Measurements from ENCODE around the gene INSL6. TPM values are rescaled to one million over a fixed set of nuclear protein-coding genes. Genes with fewer than 3 reads are reported as not detected.
"Not testable (repeated sequence)": the region's sequence is repeated elsewhere in the genome, so short reads cannot be mapped to it uniquely, and the experiment has no call there.

The INSL6 gene
- total and polyA plus RNA-seq, 3 experiments from 2014 or later, result not detected

DNA sequence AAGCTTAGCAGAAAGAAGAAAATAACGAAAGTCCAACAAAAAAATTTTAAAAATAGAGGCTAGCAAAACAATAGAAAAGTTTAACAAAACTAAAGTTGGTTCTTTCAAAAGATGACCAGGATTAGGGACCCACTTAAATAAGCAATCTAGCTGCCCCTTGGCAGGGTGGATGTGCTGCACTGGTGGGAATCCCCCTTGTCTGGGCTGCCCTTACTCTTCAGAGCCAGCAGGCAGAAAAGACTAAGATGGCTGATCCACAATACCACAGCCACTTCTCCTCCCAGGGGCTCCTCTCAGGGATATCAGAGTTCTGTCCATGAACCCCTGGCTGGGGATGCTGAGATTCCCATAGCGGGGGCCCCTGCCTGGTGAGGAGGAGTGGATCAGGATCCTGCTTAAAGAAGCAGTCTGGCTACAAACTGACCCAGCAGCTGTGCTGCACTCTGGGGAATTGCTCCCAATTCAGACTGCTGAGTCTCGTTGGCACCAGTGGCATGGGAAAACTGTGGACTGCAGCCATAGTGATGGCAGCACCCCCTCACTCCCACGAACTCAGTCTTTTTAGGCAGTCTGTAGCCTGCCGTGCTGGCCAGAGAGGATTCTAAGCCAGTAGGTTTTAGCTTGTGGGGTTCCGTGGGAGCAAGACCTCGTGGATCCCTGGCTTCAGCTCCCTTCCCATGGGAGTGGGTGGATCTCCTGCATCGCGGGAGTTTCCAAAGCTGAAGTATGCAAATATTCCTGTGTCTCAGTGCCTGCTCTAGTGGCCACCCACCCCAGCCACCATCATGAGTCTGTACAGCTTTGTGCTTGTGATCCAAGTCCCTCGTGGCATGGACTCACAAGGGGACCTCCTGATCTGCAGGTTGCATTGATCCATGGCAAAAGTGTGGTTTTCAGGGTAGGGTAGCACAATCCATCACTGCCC lies 2.9 kb upstream of the INSL6 start:
- peaks cover 8 to 13% (median 11%) of the 10 kb centered on the region in 3 donors for H3K4me1 Mint-ChIP-seq
- H3K4me1 ChIP-seq (ENCODE audit: insufficient read depth, low read length), result peaks cover 7% of the 10 kb centered on the region
- CTCF ChIA-PET, result interaction anchor here (1.4 to 5.4 kb wide), 8 partner anchors 7 to 412 kb away, joined by 3 to 72 read pairs (median 7); no protein-coding TSS in a partner anchor

GRCh38 chr9:5186416-5187169 lies 1.2 kb upstream of the INSL6 start:
- peak overlapping the region in 1 of 8 donors; percentile 40 for H3K27ac Mint-ChIP-seq
- no peaks in the 10 kb centered on the region for H3K36me3 ChIP-seq (ENCODE audit: insufficient read depth, low read length)
- no peaks in the 10 kb centered on the region for H3K36me3 Mint-ChIP-seq

More for the DNA sequence above, 2.9 kb upstream of the INSL6 start:
- Histone ChIP-seq H3K9me3 (ENCODE audit: low read length) (no peaks in the 10 kb centered on the region), H3K36me3 (ENCODE audit: insufficient read depth, low read length) (no peaks in the 10 kb centered on the region), H3K27me3 (ENCODE audit: insufficient read depth, low read length, poor library complexity, severe bottlenecking) (no peaks in the 10 kb centered on the region), H3K4me3 (ENCODE audit: low read length) (no peak overlapping the region), H3K27ac (ENCODE audit: low read depth, low read length) (no peak overlapping the region)
- H3K9me3 Mint-ChIP-seq, result no peaks in the 10 kb centered on the region
- no peaks in the 10 kb centered on the region for H3K36me3 Mint-ChIP-seq
- POLR2A ChIA-PET, result interaction anchor here (0.7 kb wide), 1 partner anchor 266 kb away, joined by 3 read pairs; no protein-coding TSS in a partner anchor
- no peak for DNase-seq
- H3K4me3 Mint-ChIP-seq, result no peak overlapping the region
- H3K27me3 Mint-ChIP-seq, result no peaks in the 10 kb centered on the region
- H3K27ac Mint-ChIP-seq, result no peak overlapping the region

GRCh38 chr9:5184776-5185175 lies 663 bp downstream of the INSL6 start:
- no peaks in the 10 kb centered on the region for H3K27me3 ChIP-seq (ENCODE audit: insufficient read depth, low read length, poor library complexity, severe bottlenecking)
- no peak overlapping the region for H3K27ac ChIP-seq (ENCODE audit: low read depth, low read length)
- no peaks in the 10 kb centered on the region for H3K27me3 Mint-ChIP-seq
- H3K9me3 ChIP-seq (ENCODE audit: low read length), result no peaks in the 10 kb centered on the region
- no peak overlapping the region for H3K4me3 ChIP-seq (ENCODE audit: low read length)
- peaks cover 0 to 3% (median 3%) of the 10 kb centered on the region in 3 donors for H3K36me3 Mint-ChIP-seq
- ChIA-PET CTCF (interaction anchor here (2.2 to 5.4 kb wide), 5 partner anchors 241 to 415 kb away, joined by 15 to 72 read pairs (median 29); partner anchors contain the start of genes CD274 and PLGRKT), POLR2A (no interaction called here)
- DNase-seq, result no peak
- H3K36me3 ChIP-seq (ENCODE audit: insufficient read depth, low read length), result no peaks in the 10 kb centered on the region
- no peak overlapping the region for H3K27ac Mint-ChIP-seq
- H3K4me3 Mint-ChIP-seq, result no peak overlapping the region
- H3K4me1 Mint-ChIP-seq, result peaks cover 8 to 13% (median 11%) of the 10 kb centered on the region in 3 donors
- peaks cover 0 to 9% (median 3%) of the 10 kb centered on the region in 5 donors for H3K9me3 Mint-ChIP-seq
- H3K4me1 ChIP-seq (ENCODE audit: insufficient read depth, low read length), result peaks cover 7% of the 10 kb centered on the region

More at GRCh38 chr9:5186416-5187169, 1.2 kb upstream of the INSL6 start:
- no peaks in the 10 kb centered on the region for H3K27me3 ChIP-seq (ENCODE audit: insufficient read depth, low read length, poor library complexity, severe bottlenecking)
- H3K4me1 ChIP-seq (ENCODE audit: insufficient read depth, low read length), result peaks cover 7% of the 10 kb centered on the region
- H3K9me3 Mint-ChIP-seq, result no peaks in the 10 kb centered on the region
- ChIA-PET CTCF (interaction anchor here (0.6 to 5.4 kb wide), 31 partner anchors 9 to 442 kb away, joined by 3 to 72 read pairs (median 4); partner anchors contain the start of genes CD274, PLGRKT and RIC1), POLR2A (interaction anchor here (1.1 to 1.3 kb wide), 2 partner anchors 264 to 414 kb away, joined by 3 to 4 read pairs; partner anchors contain the start of gene CD274)
- no peaks in the 10 kb centered on the region for H3K9me3 ChIP-seq (ENCODE audit: low read length)
- peaks cover 8 to 13% (median 11%) of the 10 kb centered on the region in 3 donors for H3K4me1 Mint-ChIP-seq
- H3K4me3 ChIP-seq (ENCODE audit: low read length), result no peak overlapping the region
- no peaks in the 10 kb centered on the region for H3K27me3 Mint-ChIP-seq
- peak overlapping the region in 2 of 7 donors; percentile 31 to 44 for H3K4me3 Mint-ChIP-seq
- no peak overlapping the region for H3K27ac ChIP-seq (ENCODE audit: low read depth, low read length)
- peak; percentile 35 to 73 (median 64) for DNase-seq

- POLR2A ChIA-PET; H3K36me3 Mint-ChIP-seq; DNase-seq; H3K27ac ChIP-seq (ENCODE audit: low read depth, low read length); H3K27me3 Mint-ChIP-seq; H3K9me3 ChIP-seq (ENCODE audit: low read length); CTCF ChIA-PET; H3K9me3 Mint-ChIP-seq; H3K27me3 ChIP-seq (ENCODE audit: insufficient read depth, low read length, poor library complexity, severe bottlenecking); H3K4me3 ChIP-seq (ENCODE audit: low read length); H3K27ac Mint-ChIP-seq; H3K36me3 ChIP-seq (ENCODE audit: insufficient read depth, low read length); H3K4me3 Mint-ChIP-seq: not testable (repeated sequence)
- peaks cover 11 to 21% (median 18%) of the 10 kb centered on the region in 3 donors for H3K4me1 Mint-ChIP-seq
- H3K4me1 ChIP-seq (ENCODE audit: insufficient read depth, low read length), result peaks cover 16% of the 10 kb centered on the region
Observed at GRCh38 chr9:5180631-5181030, 4.8 kb downstream of the INSL6 start.

DNA sequence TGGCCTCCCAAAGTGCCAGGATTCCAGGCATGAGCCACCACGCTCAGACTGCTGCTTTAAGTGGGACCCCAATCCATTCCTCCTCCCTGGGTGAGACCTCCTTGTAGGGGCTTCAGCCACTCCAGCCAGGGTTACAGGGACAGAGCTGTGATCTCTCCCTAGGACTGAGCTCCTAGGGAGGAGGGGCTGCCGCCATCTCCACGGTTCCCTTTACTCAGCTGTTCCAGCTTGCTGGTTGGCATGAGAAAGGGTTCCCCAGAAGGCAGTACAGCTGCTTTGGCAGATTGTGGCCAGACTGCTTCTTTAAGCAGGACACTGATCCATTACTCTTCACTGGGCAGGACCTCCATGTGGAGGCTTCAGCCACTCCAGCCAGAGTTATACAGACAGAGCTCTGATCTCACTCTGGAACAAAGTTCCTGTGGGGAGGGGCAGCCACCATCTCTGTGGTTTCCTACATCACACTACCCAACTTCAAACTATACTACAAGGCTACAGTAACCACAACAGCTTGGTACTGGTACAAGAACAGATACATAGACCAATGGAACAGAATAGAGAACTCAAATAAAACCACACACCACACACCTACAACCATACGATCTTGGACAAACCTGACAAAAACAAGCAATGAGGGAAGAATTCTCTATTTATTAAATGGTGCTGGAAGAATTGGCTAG lies 7.2 kb downstream of the INSL6 start:
- CTCF ChIA-PET, result interaction anchor here (1.2 to 2.8 kb wide), 5 partner anchors 8 to 422 kb away, joined by 3 to 11 read pairs (median 7); partner anchors contain the start of gene CD274
- H3K4me1 Mint-ChIP-seq, result peaks cover 11 to 21% (median 18%) of the 10 kb centered on the region in 3 donors
- Histone ChIP-seq H3K9me3 (ENCODE audit: low read length) (no peaks in the 10 kb centered on the region), H3K27ac (ENCODE audit: low read depth, low read length) (no peak overlapping the region), H3K36me3 (ENCODE audit: insufficient read depth, low read length) (no peaks in the 10 kb centered on the region), H3K4me1 (ENCODE audit: insufficient read depth, low read length) (peaks cover 16% of the 10 kb centered on the region), H3K27me3 (ENCODE audit: insufficient read depth, low read length, poor library complexity, severe bottlenecking) (no peaks in the 10 kb centered on the region), H3K4me3 (ENCODE audit: low read length) (no peak overlapping the region)
- H3K27me3 Mint-ChIP-seq, result no peaks in the 10 kb centered on the region
- H3K27ac Mint-ChIP-seq, result peak overlapping the region in 4 of 8 donors; percentile 4 to 66 (median 14)
- H3K4me3 Mint-ChIP-seq, result peak overlapping the region in 4 of 7 donors; percentile 9 to 56 (median 30)
- POLR2A ChIA-PET, result interaction anchor here (0.6 kb wide), 1 partner anchor 260 kb away, joined by 12 read pairs; no protein-coding TSS in a partner anchor
- H3K9me3 Mint-ChIP-seq, result peaks cover 0 to 12% (median 4%) of the 10 kb centered on the region in 5 donors
- peaks cover 0 to 3% (median 3%) of the 10 kb centered on the region in 3 donors for H3K36me3 Mint-ChIP-seq
- DNase-seq, result peak in 3 of 5 donors; percentile 52 to 67 (median 53)

DNA sequence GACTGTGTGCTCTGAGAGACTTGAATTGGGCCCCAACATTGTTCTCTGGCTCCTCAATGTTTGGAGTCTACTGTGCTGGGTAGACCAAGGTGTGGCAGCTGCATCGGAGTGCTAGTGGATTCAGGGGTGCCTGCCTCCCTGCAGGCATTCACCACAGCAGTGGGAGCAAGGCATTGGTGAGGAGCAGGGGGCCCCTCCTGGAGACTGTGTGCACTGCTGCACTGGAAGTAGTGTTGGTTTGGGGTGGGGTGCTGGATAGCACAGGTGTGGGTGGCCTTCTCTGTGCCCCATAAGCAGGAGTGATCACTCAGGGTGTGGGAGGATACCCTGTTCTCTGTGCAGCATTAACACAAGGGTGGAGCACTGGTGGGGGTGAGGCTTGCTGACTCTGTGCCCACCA lies 39.2 kb downstream of the INSL6 start:
- Mint-ChIP-seq H3K4me1 (peaks cover 0 to 6% (median 0%) of the 10 kb centered on the region in 3 donors), H3K36me3 (peaks cover 42 to 91% (median 52%) of the 10 kb centered on the region in 3 donors), H3K4me3 (no peak overlapping the region), H3K27ac (no peak overlapping the region), H3K9me3 (peaks cover 28 to 76% (median 45%) of the 10 kb centered on the region in 5 donors), H3K27me3 (peaks cover 0 to 1% of the 10 kb centered on the region in 2 donors)
- no peaks in the 10 kb centered on the region for H3K36me3 ChIP-seq (ENCODE audit: insufficient read depth, low read length)
- no peak for DNase-seq
- no peaks in the 10 kb centered on the region for H3K4me1 ChIP-seq (ENCODE audit: insufficient read depth, low read length)
- no peak overlapping the region for H3K27ac ChIP-seq (ENCODE audit: low read depth, low read length)
- no peak overlapping the region for H3K4me3 ChIP-seq (ENCODE audit: low read length)
- no peaks in the 10 kb centered on the region for H3K9me3 ChIP-seq (ENCODE audit: low read length)
- CTCF ChIA-PET, result no interaction called here
- POLR2A ChIA-PET, result no interaction called here
- H3K27me3 ChIP-seq (ENCODE audit: insufficient read depth, low read length, poor library complexity, severe bottlenecking), result no peaks in the 10 kb centered on the region

- no peak overlapping the region for H3K27ac ChIP-seq (ENCODE audit: low read depth, low read length)
- H3K9me3 Mint-ChIP-seq, result peaks cover 24 to 58% (median 28%) of the 10 kb centered on the region in 5 donors
- no peaks in the 10 kb centered on the region for H3K9me3 ChIP-seq (ENCODE audit: low read length)
- no peak overlapping the region for H3K27ac Mint-ChIP-seq
- no peaks in the 10 kb centered on the region for H3K36me3 ChIP-seq (ENCODE audit: insufficient read depth, low read length)
- CTCF ChIA-PET, result no interaction called here
- H3K4me1 ChIP-seq (ENCODE audit: insufficient read depth, low read length), result no peaks in the 10 kb centered on the region
- no peak overlapping the region for H3K4me3 ChIP-seq (ENCODE audit: low read length)
- peaks cover 0 to 6% (median 0%) of the 10 kb centered on the region in 3 donors for H3K4me1 Mint-ChIP-seq
- H3K27me3 Mint-ChIP-seq, result peaks cover 0 to 1% of the 10 kb centered on the region in 2 donors
- no peak for DNase-seq
- no peak overlapping the region for H3K4me3 Mint-ChIP-seq
- no peaks in the 10 kb centered on the region for H3K27me3 ChIP-seq (ENCODE audit: insufficient read depth, low read length, poor library complexity, severe bottlenecking)
- POLR2A ChIA-PET, result no interaction called here
- H3K36me3 Mint-ChIP-seq, result peaks cover 45 to 82% (median 50%) of the 10 kb centered on the region in 3 donors
Observed at GRCh38 chr9:5144217-5144616, 41.2 kb downstream of the INSL6 start.
